HCT116 (cell line): ENCODE results near the gene ST3GAL3.

Experiments used
- CTCF ChIP-seq, 3 experiments: fragments of 200-600 bp in 1 of 3; sonication (generic) in 1 of 3; IDR thresholded peaks in 2 of 3; conservative IDR thresholded peaks in 1 of 3; 2 replicates each; pipeline ENCODE4 v1.5.1; 2012 to 2017; ENCODE audit warnings: low read depth in 2 of 3, low read length in 2 of 3, antibody characterized with exemption in 1 of 3, borderline replicate concordance in 1 of 3, control low read depth in 1 of 3, mild to moderate bottlenecking in 1 of 3, mixed read lengths in 1 of 3, mixed run types in 1 of 3, moderate library complexity in 1 of 3; ENCODE audit not compliant: insufficient read depth in 1 of 3
- POLR2A ChIP-seq: IDR thresholded peaks from 2 replicates; pipeline ENCODE4 v1.7.0; 2011; ENCODE audit warnings: borderline replicate concordance; ENCODE audit not compliant: insufficient read depth, insufficient read length; ENCODE audit errors: extremely low read depth

GRCh38 chr1:43763497-43763973 is 56.2 kb downstream of the ST3GAL3 start:
- TF ChIP-seq POLR2A = no peak
- TF ChIP-seq CTCF (IDR thresholded peaks at IDR 0.05 in 2 of 3, conservative IDR thresholded peaks at IDR 0.05 in 1 of 3; ENCODE audit: borderline replicate concordance in 1 of 3, insufficient read depth in 1 of 3, low read depth in 2 of 3, low read length in 2 of 3) = peak; percentile 76 to 98 (median 91)
